Kidney (tissue), 14 donors: ENCODE results near the gene UBALD2. TPM values are rescaled to one million over a fixed set of nuclear protein-coding genes. Genes with fewer than 3 reads are reported as not detected.
A peak's percentile ranks its signal among the peaks of the same experiment; 100 is the strongest.

Source experiments
- DNase-seq, 5 donors: peaks; one replicate each; pipeline ENCODE4 v3.0.0-alpha.2; 2013 to 2020
- FAIRE-seq: peaks from 2 replicates; lab custom pipeline; 2012; peaks lifted over from hg19 to GRCh38; lab: Jason Lieb, UNC
- H3K27ac ChIP-seq, 2 donors: one replicate each; pipeline ENCODE4 v1.7.0; 2013; ENCODE audit warnings: low read depth in 2 of 2, low read length in 2 of 2, inconsistent platforms in 1 of 2
- H3K27me3 ChIP-seq: one replicate; pipeline ENCODE4 v1.7.1; 2013; ENCODE audit warnings: low read length, inconsistent platforms; ENCODE audit not compliant: control insufficient read depth, insufficient read depth
- H3K36me3 ChIP-seq, 3 donors: one replicate each; pipeline versions ENCODE4 v1.7.0 to v1.7.1; 2013; ENCODE audit warnings: low read length in 3 of 3, control low read depth in 1 of 3, inconsistent platforms in 1 of 3; ENCODE audit not compliant: insufficient read depth in 3 of 3, control insufficient read depth in 2 of 3
- H3K4me1 ChIP-seq, 3 donors: one replicate each; pipeline versions ENCODE4 v1.7.0 to v1.7.1; 2013; ENCODE audit warnings: low read length in 3 of 3, inconsistent platforms in 1 of 3, low read depth in 1 of 3; ENCODE audit not compliant: control insufficient read depth in 2 of 3, insufficient read depth in 2 of 3
- H3K4me3 ChIP-seq, 3 donors: one replicate each; pipeline versions ENCODE4 v1.7.0 to v1.8.1; 2013; ENCODE audit warnings: low read length in 3 of 3, control low read depth in 1 of 3, inconsistent platforms in 1 of 3
- H3K9ac ChIP-seq, 3 donors: one replicate each; pipeline versions ENCODE4 v1.7.0 to v1.7.1; 2013; ENCODE audit warnings: low read length in 3 of 3, control low read depth in 1 of 3, inconsistent platforms in 1 of 3
- H3K9me3 ChIP-seq, 3 donors: one replicate each; pipeline versions ENCODE4 v1.7.0 to v1.7.1; 2013; ENCODE audit warnings: low read length in 3 of 3, control low read depth in 1 of 3, inconsistent platforms in 1 of 3; ENCODE audit not compliant: control insufficient read depth in 2 of 3, insufficient read depth in 1 of 3
- intact Hi-C: fragments of 100-400 bp; cut with DNase I; formaldehyde crosslinking; loops from one replicate; pipeline ENCODE4 v1.11.1; 2022
- polyA plus RNA-seq: library from polyadenylated mRNA; stranded (reverse); fragments of 350-450 nt; fragmentation: Illumina TruSeq; extraction: RNeasy Lipid Tissue Mini Kit (QIAGEN cat#74804); gene quantifications from one replicate; pipeline ENCODE4 v1.2.3, GENCODE V29; 2014; ENCODE audit warnings: low read depth, low replicate concordance; ENCODE audit not compliant: insufficient read depth
- total RNA-seq: library from RNA; stranded (reverse); fragmentation: NEBNext Ultra II Directional; extraction: Animal tissue kit (Norgen Biotek cat#: 25700); gene quantifications from one replicate; pipeline ENCODE4 v1.2.1, GENCODE V29; 2021
- TF ChIP-seq, protein P1 (sequence below): IDR thresholded peaks from 3 replicates; pipeline ENCODE4 v1.5.1; 2012; ENCODE audit warnings: mild to moderate bottlenecking, moderate library complexity, borderline replicate concordance; ENCODE audit not compliant: insufficient read depth; ENCODE audit errors: extremely low read depth
- donor health status: control.
- donor health status: control.
- donor health status: control.
- donor health status: control.
- donor health status: control.
- donor health status: DM: yes; HTN: yes; CAD: no.
- donor health status: Normal renal cell carcinoma (clear cell type).

Gene UBALD2
- total and polyA plus RNA-seq, 2 donors from 2014 or later: 54.3 to 59.1 TPM

DNA sequence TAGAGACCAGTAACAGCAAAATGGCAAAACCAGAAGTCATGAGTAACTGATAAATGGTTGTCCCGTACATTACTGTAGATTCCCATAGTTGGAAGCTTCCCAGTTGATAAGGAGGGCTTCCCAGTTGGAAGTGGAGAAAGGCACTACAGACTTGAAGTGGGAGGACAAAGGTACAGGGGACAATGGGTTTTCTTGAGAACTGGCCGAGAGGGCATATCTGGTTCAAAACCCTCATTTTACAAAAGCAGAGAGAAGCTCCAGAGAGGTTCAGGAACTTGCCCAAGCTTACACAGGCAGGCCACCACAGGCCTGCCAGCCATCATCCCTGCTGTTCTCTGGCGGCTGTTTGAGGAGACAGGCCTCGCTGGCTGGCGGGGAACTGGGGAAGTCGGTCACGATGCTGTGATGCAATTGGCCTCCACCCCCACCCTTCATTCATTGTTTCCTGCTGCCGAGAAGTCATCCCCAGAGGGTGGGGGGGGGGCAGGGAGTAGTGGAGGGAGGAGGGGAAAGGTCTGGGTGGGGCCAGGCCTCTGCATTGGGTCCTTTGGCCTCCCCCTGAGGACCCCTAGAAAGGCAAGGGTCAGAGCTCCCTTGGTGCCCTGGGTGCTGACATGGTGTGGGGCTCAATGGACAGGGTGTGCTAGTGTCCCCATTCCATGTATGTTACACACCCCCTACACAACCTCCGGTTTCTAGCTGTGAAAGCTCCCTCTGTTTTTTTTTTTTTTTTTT is 3.0 kb downstream of the UBALD2 start:
- TF ChIP-seq, protein P1, sequence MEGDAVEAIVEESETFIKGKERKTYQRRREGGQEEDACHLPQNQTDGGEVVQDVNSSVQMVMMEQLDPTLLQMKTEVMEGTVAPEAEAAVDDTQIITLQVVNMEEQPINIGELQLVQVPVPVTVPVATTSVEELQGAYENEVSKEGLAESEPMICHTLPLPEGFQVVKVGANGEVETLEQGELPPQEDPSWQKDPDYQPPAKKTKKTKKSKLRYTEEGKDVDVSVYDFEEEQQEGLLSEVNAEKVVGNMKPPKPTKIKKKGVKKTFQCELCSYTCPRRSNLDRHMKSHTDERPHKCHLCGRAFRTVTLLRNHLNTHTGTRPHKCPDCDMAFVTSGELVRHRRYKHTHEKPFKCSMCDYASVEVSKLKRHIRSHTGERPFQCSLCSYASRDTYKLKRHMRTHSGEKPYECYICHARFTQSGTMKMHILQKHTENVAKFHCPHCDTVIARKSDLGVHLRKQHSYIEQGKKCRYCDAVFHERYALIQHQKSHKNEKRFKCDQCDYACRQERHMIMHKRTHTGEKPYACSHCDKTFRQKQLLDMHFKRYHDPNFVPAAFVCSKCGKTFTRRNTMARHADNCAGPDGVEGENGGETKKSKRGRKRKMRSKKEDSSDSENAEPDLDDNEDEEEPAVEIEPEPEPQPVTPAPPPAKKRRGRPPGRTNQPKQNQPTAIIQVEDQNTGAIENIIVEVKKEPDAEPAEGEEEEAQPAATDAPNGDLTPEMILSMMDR: no peak
- Histone ChIP-seq H3K27ac (peak overlapping the region; percentile 33 to 78), H3K9ac (peak overlapping the region in 2 of 3 donors; percentile 13 to 52), H3K36me3 (no peaks in the 10 kb centered on the region), H3K9me3 (no peaks in the 10 kb centered on the region), H3K4me1 (peaks cover 7 to 50% (median 36%) of the 10 kb centered on the region in 3 donors), H3K27me3 (no peaks in the 10 kb centered on the region), H3K4me3 (no peak overlapping the region)
- FAIRE-seq (no peak), DNase-seq (peak in 1 of 5 donors; percentile 93)
- intact Hi-C loops: no loop called here

DNA sequence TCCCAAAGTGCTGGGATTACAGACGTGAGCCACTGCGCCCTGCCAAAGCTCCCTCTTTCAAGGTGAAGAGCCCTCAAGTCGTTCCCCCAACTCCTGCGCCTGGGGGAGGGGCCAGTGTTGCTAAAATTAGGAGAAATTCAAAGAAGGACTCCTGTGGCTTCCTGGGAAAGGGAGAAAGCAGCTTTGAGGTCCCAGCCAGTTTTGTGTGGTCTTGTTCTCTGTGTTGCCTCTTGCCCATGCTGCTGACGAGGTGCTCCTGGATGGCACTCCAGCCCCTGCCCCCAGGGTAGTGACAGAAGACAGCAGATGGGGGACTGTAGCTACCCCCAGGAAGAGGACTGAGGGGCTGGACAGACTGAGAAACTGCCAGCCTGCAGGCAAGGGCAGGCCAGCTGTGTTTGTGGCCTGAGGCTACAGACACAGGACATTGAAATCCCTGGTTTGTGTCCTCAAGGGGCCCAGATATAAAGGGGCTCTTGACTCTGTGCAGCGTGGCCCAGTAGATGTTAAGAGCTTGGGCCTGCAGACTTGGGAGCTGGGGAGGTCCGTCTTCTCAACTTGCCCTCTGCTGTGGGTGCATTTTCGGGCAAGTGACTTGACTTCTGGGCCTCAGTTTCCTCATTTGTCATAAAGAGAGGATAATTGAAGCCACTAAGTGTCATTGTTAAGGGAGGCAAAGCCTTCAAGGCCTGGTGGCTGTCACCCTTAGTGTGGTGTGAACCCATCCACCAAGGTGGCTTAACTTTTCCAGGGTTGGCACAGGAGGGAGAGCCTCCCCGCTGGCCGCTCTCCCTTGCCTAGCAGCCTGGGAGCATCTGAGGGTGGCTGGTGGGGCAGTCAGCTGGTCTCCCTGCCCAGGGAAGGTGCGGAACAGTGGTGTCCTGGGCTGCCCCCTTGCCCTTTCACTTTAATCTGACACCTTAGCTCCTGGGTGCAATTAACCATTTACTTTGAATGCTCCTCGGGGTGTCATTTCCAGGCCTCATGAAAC is 4.1 kb downstream of the UBALD2 start:
- no peak overlapping the region for H3K9ac ChIP-seq
- intact Hi-C loops: no loop called here
- no peak overlapping the region for H3K4me3 ChIP-seq
- H3K27me3 ChIP-seq: no peaks in the 10 kb centered on the region
- TF ChIP-seq, protein P1: no peak
- no peaks in the 10 kb centered on the region for H3K36me3 ChIP-seq
- FAIRE-seq: no peak
- peaks cover 6 to 42% (median 27%) of the 10 kb centered on the region in 3 donors for H3K4me1 ChIP-seq
- H3K27ac ChIP-seq: no peak overlapping the region
- peak in 1 of 5 donors; percentile 66 for DNase-seq
- no peaks in the 10 kb centered on the region for H3K9me3 ChIP-seq

DNA sequence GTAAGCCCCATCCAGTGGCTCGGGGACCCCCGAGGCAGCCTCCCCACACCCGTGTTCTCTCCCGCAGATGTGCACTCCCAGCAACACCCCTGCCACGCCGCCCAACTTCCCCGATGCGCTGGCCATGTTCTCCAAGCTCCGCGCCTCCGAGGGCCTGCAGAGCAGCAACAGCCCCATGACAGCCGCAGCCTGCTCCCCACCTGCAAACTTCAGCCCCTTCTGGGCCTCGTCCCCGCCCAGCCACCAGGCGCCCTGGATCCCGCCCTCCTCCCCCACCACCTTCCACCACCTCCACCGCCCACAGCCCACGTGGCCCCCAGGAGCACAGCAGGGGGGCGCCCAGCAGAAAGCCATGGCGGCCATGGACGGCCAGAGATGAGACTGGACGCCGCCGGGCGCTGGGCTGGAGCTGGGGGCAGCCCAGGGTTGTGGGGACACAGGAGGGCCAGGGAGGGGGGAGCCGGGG is 5.0 kb downstream of the UBALD2 start:
- TF ChIP-seq, protein P1: no peak
- peak overlapping the region in 1 of 2 donors; percentile 14 for H3K27ac ChIP-seq
- peaks cover 2 to 38% (median 27%) of the 10 kb centered on the region in 3 donors for H3K4me1 ChIP-seq
- intact Hi-C loops: no loop called here
- DNase-seq (peak in 1 of 5 donors; percentile 77), FAIRE-seq (no peak)
- no peaks in the 10 kb centered on the region for H3K9me3 ChIP-seq
- H3K4me3 ChIP-seq: no peak overlapping the region
- H3K27me3 ChIP-seq: no peaks in the 10 kb centered on the region
- H3K36me3 ChIP-seq: no peaks in the 10 kb centered on the region
- no peak overlapping the region for H3K9ac ChIP-seq
